Neural crest cell (in vitro differentiated cells): ENCODE results near the gene HSPBAP1. TPM values are rescaled to one million over a fixed set of nuclear protein-coding genes. Genes with fewer than 3 reads are reported as not detected.

ENCODE experiments used
- DNase-seq: peaks from one replicate; pipeline ENCODE4 v3.0.0; 2021; ENCODE audit warnings: low read depth, mixed read lengths, low spot score
- H3K27ac Mint-ChIP-seq: one replicate; pipeline ENCODE4 v1.8.0; 2021; ENCODE audit warnings: mild to moderate bottlenecking, mixed read lengths; ENCODE audit not compliant: unreplicated experiment
- H3K27me3 Mint-ChIP-seq: 2 replicates; pipeline ENCODE4 v1.8.0; 2021; ENCODE audit warnings: low read depth, mild to moderate bottlenecking, mixed read lengths
- H3K36me3 Mint-ChIP-seq: 2 replicates; pipeline ENCODE4 v1.8.0; 2021; ENCODE audit warnings: low read depth, mild to moderate bottlenecking, mixed read lengths
- H3K4me1 Mint-ChIP-seq: 2 replicates; pipeline ENCODE4 v1.8.0; 2021; ENCODE audit warnings: mixed read lengths
- H3K4me3 Mint-ChIP-seq: one replicate; pipeline ENCODE4 v1.8.0; 2021; ENCODE audit warnings: mild to moderate bottlenecking, mixed read lengths
- H3K9me3 Mint-ChIP-seq: 2 replicates; pipeline ENCODE4 v1.8.0; 2021; ENCODE audit warnings: mixed read lengths
- CTCF ChIP-seq: fragments of 200-600 bp; sonication (generic); conservative IDR thresholded peaks from 2 replicates; pipeline ENCODE4 v1.5.0; 2021; ENCODE audit warnings: antibody characterized with exemption, mild to moderate bottlenecking
- total RNA-seq: library from RNA; stranded (reverse); gene quantifications from 2 replicates; pipeline ENCODE4 v1.2.1, GENCODE V29; 2021

The HSPBAP1 gene
- total RNA-seq, 1 donor from 2014 or later, result 9.9 TPM

- H3K4me3 Mint-ChIP-seq, result no peak overlapping the region
These were observed 8.4 kb downstream of the HSPBAP1 start for GRCh38 chr3:122785231-122785630.

GRCh38 chr3:122784436-122784835 is 9.2 kb downstream of the HSPBAP1 start:
- TF ChIP-seq CTCF, result no peak
- peaks cover 3% of the 10 kb centered on the region for H3K9me3 Mint-ChIP-seq
- no peak overlapping the region for H3K4me3 Mint-ChIP-seq
- H3K27me3 Mint-ChIP-seq, result no peaks in the 10 kb centered on the region
- no peak for DNase-seq
- no peak overlapping the region for H3K27ac Mint-ChIP-seq
- H3K36me3 Mint-ChIP-seq, result peaks cover 12% of the 10 kb centered on the region
- H3K4me1 Mint-ChIP-seq, result no peaks in the 10 kb centered on the region

More at GRCh38 chr3:122785231-122785630, 8.4 kb downstream of the HSPBAP1 start:
- Mint-ChIP-seq H3K4me1 (no peaks in the 10 kb centered on the region), H3K36me3 (peaks cover 12% of the 10 kb centered on the region), H3K27ac (no peak overlapping the region), H3K27me3 (no peaks in the 10 kb centered on the region), H3K9me3 (peaks cover 3% of the 10 kb centered on the region)
- no peak for TF ChIP-seq CTCF
- DNase-seq, result no peak

GRCh38 chr3:122782804-122783203 is 10.8 kb downstream of the HSPBAP1 start:
- TF ChIP-seq CTCF, result no peak
- no peak overlapping the region for H3K4me3 Mint-ChIP-seq
- H3K4me1 Mint-ChIP-seq, result no peaks in the 10 kb centered on the region
- no peaks in the 10 kb centered on the region for H3K27me3 Mint-ChIP-seq
- peaks cover 12% of the 10 kb centered on the region for H3K36me3 Mint-ChIP-seq
- H3K9me3 Mint-ChIP-seq, result peaks cover 3% of the 10 kb centered on the region
- H3K27ac Mint-ChIP-seq, result no peak overlapping the region
- no peak for DNase-seq

- TF ChIP-seq CTCF, result no peak
- no peak for DNase-seq
- Mint-ChIP-seq H3K27me3 (no peaks in the 10 kb centered on the region), H3K4me3 (no peak overlapping the region), H3K9me3 (peaks cover 3% of the 10 kb centered on the region), H3K4me1 (no peaks in the 10 kb centered on the region), H3K27ac (no peak overlapping the region), H3K36me3 (peaks cover 5% of the 10 kb centered on the region)
These were observed 16.1 kb downstream of the HSPBAP1 start for GRCh38 chr3:122777563-122777962.

- H3K9me3 Mint-ChIP-seq, result peaks cover 3% of the 10 kb centered on the region
- H3K36me3 Mint-ChIP-seq, result peaks cover 5% of the 10 kb centered on the region
These were observed 16.8 kb downstream of the HSPBAP1 start for GRCh38 chr3:122776675-122777468.

More at GRCh38 chr3:122776675-122777468, 16.8 kb downstream of the HSPBAP1 start:
- DNase-seq, result no peak
- Mint-ChIP-seq H3K27ac (no peak overlapping the region), H3K27me3 (no peaks in the 10 kb centered on the region), H3K4me3 (no peak overlapping the region), H3K4me1 (no peaks in the 10 kb centered on the region)
- TF ChIP-seq CTCF, result no peak
